H9 (cell line): Measurements from ENCODE around the gene ELOVL2. TPM values are rescaled to one million over a fixed set of nuclear protein-coding genes. Genes with fewer than 3 reads are reported as not detected.

Experiments
- DNase-seq: peaks from one replicate; pipeline ENCODE4 v3.0.0-alpha.2; 2017
- H2AFZ ChIP-seq: one replicate; pipeline ENCODE4 v1.6.1; 2013; ENCODE audit warnings: mild to moderate bottlenecking, low read length, control low read depth, moderate library complexity
- H2AK5ac ChIP-seq: 2 replicates; pipeline ENCODE4 v1.6.1; 2013; ENCODE audit warnings: low read length, control low read depth, mixed read lengths; ENCODE audit not compliant: insufficient read length
- H2BK120ac ChIP-seq: one replicate; pipeline ENCODE4 v1.6.1; 2013; ENCODE audit warnings: low read depth, mild to moderate bottlenecking, low read length, control low read depth, inconsistent platforms; ENCODE audit not compliant: poor library complexity, severe bottlenecking
- H2BK12ac ChIP-seq: 2 replicates; pipeline ENCODE4 v1.6.1; 2013; ENCODE audit warnings: low read length, control low read depth, mixed read lengths, low read depth; ENCODE audit not compliant: insufficient read length
- H2BK15ac ChIP-seq: 2 replicates; pipeline ENCODE4 v1.6.1; 2013; ENCODE audit warnings: low read depth, low read length, control low read depth
- H2BK20ac ChIP-seq: one replicate; pipeline ENCODE4 v1.6.1; 2013; ENCODE audit warnings: low read depth, mild to moderate bottlenecking, low read length, control low read depth, inconsistent platforms; ENCODE audit not compliant: poor library complexity, severe bottlenecking
- H2BK5ac ChIP-seq: 2 replicates; pipeline ENCODE4 v1.6.1; 2013; ENCODE audit warnings: low read length, control low read depth, mixed read lengths; ENCODE audit not compliant: insufficient read length
- H3K14ac ChIP-seq: 2 replicates; pipeline ENCODE4 v1.6.1; 2013; ENCODE audit warnings: low read length, control low read depth; ENCODE audit not compliant: insufficient read depth
- H3K18ac ChIP-seq: 2 replicates; pipeline ENCODE4 v1.6.1; 2013; ENCODE audit warnings: low read depth, mild to moderate bottlenecking, mixed read lengths, low read length, control low read depth; ENCODE audit not compliant: insufficient read length
- H3K23ac ChIP-seq: 2 replicates; pipeline ENCODE4 v1.6.1; 2013; ENCODE audit warnings: low read length, control low read depth, mixed read lengths, low read depth; ENCODE audit not compliant: insufficient read length
- H3K23me2 ChIP-seq: 2 replicates; pipeline ENCODE4 v1.6.1; 2013; ENCODE audit warnings: low read depth, mild to moderate bottlenecking, mixed read lengths, low read length, control low read depth; ENCODE audit not compliant: insufficient read length, poor library complexity, severe bottlenecking
- H3K27ac ChIP-seq: 2 replicates; pipeline ENCODE4 v1.5.1; 2013; ENCODE audit warnings: low read length, control low read depth, mixed read lengths, low read depth; ENCODE audit not compliant: insufficient read length
- H3K27me3 ChIP-seq: 2 replicates; pipeline ENCODE4 v1.6.1; 2013; ENCODE audit warnings: low read length, control low read depth, inconsistent platforms; ENCODE audit not compliant: insufficient read depth
- H3K4ac ChIP-seq: 2 replicates; pipeline ENCODE4 v1.6.1; 2013; ENCODE audit warnings: low read depth, mild to moderate bottlenecking, control low read depth, inconsistent platforms, low read length, moderate library complexity
- H3K4me1 ChIP-seq: 2 replicates; pipeline ENCODE4 v1.6.1; 2013; ENCODE audit warnings: low read length, control low read depth, inconsistent platforms; ENCODE audit not compliant: insufficient read depth
- H3K4me2 ChIP-seq: 2 replicates; pipeline ENCODE4 v1.6.1; 2013; ENCODE audit warnings: low read length, control low read depth, mixed read lengths; ENCODE audit not compliant: insufficient read length, insufficient read depth
- H3K56ac ChIP-seq: 2 replicates; pipeline ENCODE4 v1.6.1; 2013; ENCODE audit warnings: low read depth, mild to moderate bottlenecking, mixed read lengths, low read length, control low read depth; ENCODE audit not compliant: insufficient read length
- H3K79me1 ChIP-seq: 2 replicates; pipeline ENCODE4 v1.6.1; 2013; ENCODE audit warnings: low read depth, mild to moderate bottlenecking, moderate library complexity, low read length, control low read depth, inconsistent platforms; ENCODE audit not compliant: insufficient read depth, poor library complexity, severe bottlenecking
- H3K79me2 ChIP-seq: 2 replicates; pipeline ENCODE4 v1.6.1; 2013; ENCODE audit warnings: low read length, control low read depth, inconsistent platforms; ENCODE audit not compliant: insufficient read depth
- H3K9ac ChIP-seq: 2 replicates; pipeline ENCODE4 v1.6.1; 2013; ENCODE audit warnings: low read length, control low read depth, mixed read lengths; ENCODE audit not compliant: insufficient read length; ENCODE audit errors: extremely low read depth
- H3K9me3 ChIP-seq: one replicate; pipeline ENCODE4 v1.6.1; 2013; ENCODE audit warnings: low read depth, low read length, inconsistent platforms; ENCODE audit not compliant: control insufficient read depth
- H3T11ph ChIP-seq: one replicate; pipeline ENCODE4 v1.6.1; 2013; ENCODE audit warnings: mild to moderate bottlenecking, low read length, control low read depth, inconsistent platforms
- H4K20me1 ChIP-seq: one replicate; pipeline ENCODE4 v1.6.1; 2013; ENCODE audit not compliant: control insufficient read depth, insufficient read length, insufficient read depth
- H4K5ac ChIP-seq: 2 replicates; pipeline ENCODE4 v1.6.1; 2013; ENCODE audit warnings: low read depth, mild to moderate bottlenecking, mixed read lengths, low read length, control low read depth; ENCODE audit not compliant: insufficient read length
- H4K8ac ChIP-seq: replicated peaks from 2 replicates; pipeline ENCODE4 v1.6.1; 2013; ENCODE audit warnings: low read length, control low read depth, mixed read lengths, low read depth; ENCODE audit not compliant: insufficient read length
- H4K91ac ChIP-seq: 2 replicates; pipeline ENCODE4 v1.6.1; 2013; ENCODE audit warnings: low read depth, mild to moderate bottlenecking, moderate library complexity, mixed read lengths, low read length, control low read depth; ENCODE audit not compliant: insufficient read length
- H3K27ac Mint-ChIP-seq, 3 experiments: 2 replicates in 2 of 3; 3 replicates in 1 of 3; pipeline ENCODE4 v1.8.0; 2020 to 2021; ENCODE audit warnings: mixed read lengths in 3 of 3, mild to moderate bottlenecking in 1 of 3, moderate library complexity in 1 of 3
- H3K27me3 Mint-ChIP-seq: 2 replicates; pipeline ENCODE4 v1.8.0; 2021; ENCODE audit warnings: low read depth, mild to moderate bottlenecking, moderate library complexity, mixed read lengths
- H3K36me3 Mint-ChIP-seq, 3 experiments: 2 replicates in 2 of 3; 3 replicates in 1 of 3; pipeline ENCODE4 v1.8.0; 2020 to 2021; ENCODE audit warnings: low read depth in 3 of 3, mixed read lengths in 3 of 3; ENCODE audit not compliant: insufficient read depth in 1 of 3
- H3K4me1 Mint-ChIP-seq, 2 experiments: 2 replicates each; pipeline ENCODE4 v1.8.0; 2020; ENCODE audit warnings: mixed read lengths in 2 of 2
- H3K4me3 Mint-ChIP-seq, 2 experiments: 2 replicates in 1 of 2; 3 replicates in 1 of 2; pipeline ENCODE4 v1.8.0; 2020 to 2021; ENCODE audit warnings: mild to moderate bottlenecking in 2 of 2, mixed read lengths in 2 of 2, moderate library complexity in 1 of 2
- H3K9me3 Mint-ChIP-seq, 2 experiments: 2 replicates in 1 of 2; 3 replicates in 1 of 2; pipeline ENCODE4 v1.8.0; 2020; ENCODE audit warnings: mild to moderate bottlenecking in 2 of 2, mixed read lengths in 2 of 2, moderate library complexity in 1 of 2
- CTCF ChIP-seq: fragments of 200-600 bp; sonication (generic); conservative IDR thresholded peaks from 3 replicates; pipeline ENCODE4 v1.8.0; 2021; ENCODE audit warnings: antibody characterized with exemption, mild to moderate bottlenecking
- total RNA-seq: library from RNA; stranded (reverse); gene quantifications from 2 replicates; pipeline ENCODE4 v1.2.1, GENCODE V29; 2021

Gene ELOVL2
- total RNA-seq, 1 experiment from 2014 or later = 0.57 TPM

- H3K23ac ChIP-seq = no peak overlapping the region
- no peak overlapping the region for H2BK5ac ChIP-seq
- H3K27me3 ChIP-seq = peaks cover 7% of the 10 kb centered on the region; the same call in 1 of the 2 replicates
- H3K79me2 ChIP-seq = no peaks in the 10 kb centered on the region
- peaks cover 48% of the 10 kb centered on the region for H3K27me3 Mint-ChIP-seq
- H3K79me1 ChIP-seq = no peaks in the 10 kb centered on the region
- H3K56ac ChIP-seq = no peak overlapping the region
- no peak overlapping the region for H4K8ac ChIP-seq
- no peak overlapping the region for H3K4ac ChIP-seq
- TF ChIP-seq CTCF = no peak
- H2BK20ac ChIP-seq = no peak overlapping the region
- peaks cover 0 to 3% of the 10 kb centered on the region in 2 experiments; a peak in 1 of 4 replicates for H3K4me1 Mint-ChIP-seq
- H4K20me1 ChIP-seq = no peaks in the 10 kb centered on the region
- no peak overlapping the region for H2AK5ac ChIP-seq
- H3K27ac ChIP-seq = no peak overlapping the region
- no peaks in the 10 kb centered on the region for H3K9me3 Mint-ChIP-seq
- no peak overlapping the region for H3K18ac ChIP-seq
- H3T11ph ChIP-seq = no peak overlapping the region
- H3K4me2 ChIP-seq = no peak overlapping the region
- no peak overlapping the region for H3K9ac ChIP-seq
- H3K36me3 Mint-ChIP-seq = peaks cover 0 to 4% (median 0%) of the 10 kb centered on the region in 3 experiments; a peak in 2 of 7 replicates
- no peak overlapping the region for H3K4me3 Mint-ChIP-seq
- H2BK12ac ChIP-seq = no peak overlapping the region
- no peak overlapping the region for H3K14ac ChIP-seq
- H3K9me3 ChIP-seq = no peaks in the 10 kb centered on the region
- no peaks in the 10 kb centered on the region for H3K23me2 ChIP-seq
- no peak overlapping the region for H3K27ac Mint-ChIP-seq
- H2AFZ ChIP-seq = no peak overlapping the region
- no peak overlapping the region for H4K5ac ChIP-seq
- no peak overlapping the region for H2BK120ac ChIP-seq
- DNase-seq = no peak
- no peak overlapping the region for H4K91ac ChIP-seq
- no peaks in the 10 kb centered on the region for H3K4me1 ChIP-seq
- H2BK15ac ChIP-seq = no peak overlapping the region
Observed at GRCh38 chr6:10956776-10957175, 87.3 kb downstream of the ELOVL2 start.
